Amniotic stem cell (primary cell): ENCODE data around the gene FFAR1.
"Not testable (repeated sequence)": the region's sequence is repeated elsewhere in the genome, so short reads cannot be mapped to it uniquely, and the experiment has no call there.

Experiments
- DNase-seq: peaks from one replicate; lab custom pipeline; 2025; lab: John Stamatoyannopoulos, UW

The FFAR1 gene

GRCh38 chr19:35360880-35361420, 13.2 kb downstream of the FFAR1 start:
- DNase-seq: no peak

DNA sequence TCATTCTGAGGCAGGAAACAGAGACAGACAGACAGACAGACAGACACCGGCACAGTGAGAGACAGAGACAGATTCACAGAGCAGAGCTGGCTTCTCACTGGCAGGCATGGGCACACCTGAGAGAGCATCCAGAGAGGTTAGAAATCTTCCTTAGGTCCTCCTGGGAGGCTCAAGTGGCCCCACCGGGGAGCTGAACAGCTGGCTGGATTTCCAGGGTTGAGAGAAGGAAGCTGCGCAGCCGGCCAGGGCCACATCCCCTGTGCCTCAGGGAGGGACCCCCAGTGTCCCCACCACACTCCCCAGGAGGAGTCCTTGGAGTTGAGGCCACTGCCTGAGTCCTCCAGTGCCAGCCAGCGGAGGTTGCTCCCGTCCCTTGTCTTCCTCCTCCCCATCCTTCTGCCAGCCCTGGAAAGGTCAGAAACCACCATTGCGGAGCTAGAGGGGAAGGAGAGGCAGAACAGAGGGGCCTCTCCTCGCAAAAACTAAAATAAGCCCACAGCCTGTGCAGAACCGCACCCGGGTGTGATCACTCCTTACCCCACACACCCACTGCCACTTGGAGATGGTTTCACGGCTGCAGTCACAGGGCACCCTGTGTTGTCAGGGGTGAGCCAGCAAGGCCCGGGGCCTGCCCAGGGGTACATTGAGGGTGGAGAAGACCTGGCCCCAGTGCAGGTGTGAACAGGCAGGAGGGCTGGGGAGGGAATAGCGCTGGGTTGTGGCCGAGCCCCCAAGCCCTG, 14.7 kb downstream of the FFAR1 start:
- no peak for DNase-seq

GRCh38 chr19:35363001-35363590, 15.4 kb downstream of the FFAR1 start:
- no peak for DNase-seq

- DNase-seq: no peak
Observed at GRCh38 chr19:35363711-35364425, 16.2 kb downstream of the FFAR1 start.

GRCh38 chr19:35365303-35365702, 17.6 kb downstream of the FFAR1 start:
- no peak for DNase-seq

DNA sequence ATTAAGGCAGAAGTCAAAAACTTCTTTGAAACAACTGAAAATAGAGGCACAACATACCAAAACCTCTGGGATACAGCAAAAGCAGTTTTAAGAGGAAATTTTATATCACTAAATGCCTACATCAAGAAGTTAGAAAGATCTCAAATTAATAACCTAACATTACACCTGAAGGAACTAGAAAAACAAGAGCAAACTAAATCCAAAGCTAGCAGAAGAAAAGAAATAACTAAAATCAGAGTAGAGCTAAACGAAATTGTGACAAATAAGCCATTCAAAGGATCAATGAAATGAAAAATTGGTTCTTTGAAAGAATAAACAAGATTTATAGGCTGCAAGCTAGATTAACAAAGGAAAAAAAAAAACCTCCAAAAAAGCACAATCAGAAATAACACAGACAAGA, 20.7 kb downstream of the FFAR1 start:
- no peak for DNase-seq

DNA sequence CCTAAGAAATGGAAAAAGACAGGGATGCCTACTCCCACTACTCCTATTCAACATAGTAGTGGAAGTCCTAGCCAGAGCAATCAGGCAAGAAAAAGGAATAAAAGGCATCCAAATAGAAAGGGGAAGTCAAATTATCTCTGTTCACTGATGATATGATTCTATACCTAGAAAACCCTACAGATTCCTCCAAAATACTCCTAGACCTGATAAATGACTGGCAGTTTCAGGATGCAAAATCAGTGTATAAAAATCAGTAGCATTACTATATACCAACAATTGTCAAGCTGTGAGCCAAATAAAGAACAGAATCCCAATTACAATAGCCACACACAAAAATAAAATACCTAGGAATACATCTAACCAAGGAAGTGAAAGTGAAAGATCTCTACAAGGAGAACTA, 21.8 kb downstream of the FFAR1 start:
- no peak for DNase-seq

DNA sequence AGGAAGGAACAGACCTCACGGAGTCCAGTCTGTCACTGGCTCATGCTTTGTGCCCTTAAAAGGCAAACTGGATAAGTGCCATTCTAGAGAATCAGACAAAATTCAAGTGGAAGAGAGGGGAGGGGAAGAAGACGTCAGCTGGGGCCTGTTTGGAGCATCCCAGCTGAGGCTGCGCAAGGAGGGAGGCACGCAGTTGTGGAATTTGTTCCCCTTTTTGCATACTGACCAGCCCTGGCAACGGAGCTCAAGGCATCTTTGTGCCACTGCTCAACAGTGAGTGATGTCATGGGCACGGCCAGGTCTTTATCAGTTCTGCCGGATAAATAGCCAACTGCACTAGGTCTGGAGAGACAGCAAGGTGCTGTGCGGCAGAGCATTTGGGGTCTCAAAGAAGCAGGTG, 23.0 kb downstream of the FFAR1 start, which contains the start of gene GPR42:
Gene GPR42, plus strand, starts transcription at position 347 of the 400 bp plus-strand sequence. CDS start 292 bp downstream, outside the sequence.
- no peak for DNase-seq

GRCh38 chr19:35373492-35373891, 25.8 kb downstream of the FFAR1 start:
- no peak for DNase-seq

- DNase-seq: not testable (repeated sequence)
Observed at GRCh38 chr19:35374031-35374430, 26.3 kb downstream of the FFAR1 start.

DNA sequence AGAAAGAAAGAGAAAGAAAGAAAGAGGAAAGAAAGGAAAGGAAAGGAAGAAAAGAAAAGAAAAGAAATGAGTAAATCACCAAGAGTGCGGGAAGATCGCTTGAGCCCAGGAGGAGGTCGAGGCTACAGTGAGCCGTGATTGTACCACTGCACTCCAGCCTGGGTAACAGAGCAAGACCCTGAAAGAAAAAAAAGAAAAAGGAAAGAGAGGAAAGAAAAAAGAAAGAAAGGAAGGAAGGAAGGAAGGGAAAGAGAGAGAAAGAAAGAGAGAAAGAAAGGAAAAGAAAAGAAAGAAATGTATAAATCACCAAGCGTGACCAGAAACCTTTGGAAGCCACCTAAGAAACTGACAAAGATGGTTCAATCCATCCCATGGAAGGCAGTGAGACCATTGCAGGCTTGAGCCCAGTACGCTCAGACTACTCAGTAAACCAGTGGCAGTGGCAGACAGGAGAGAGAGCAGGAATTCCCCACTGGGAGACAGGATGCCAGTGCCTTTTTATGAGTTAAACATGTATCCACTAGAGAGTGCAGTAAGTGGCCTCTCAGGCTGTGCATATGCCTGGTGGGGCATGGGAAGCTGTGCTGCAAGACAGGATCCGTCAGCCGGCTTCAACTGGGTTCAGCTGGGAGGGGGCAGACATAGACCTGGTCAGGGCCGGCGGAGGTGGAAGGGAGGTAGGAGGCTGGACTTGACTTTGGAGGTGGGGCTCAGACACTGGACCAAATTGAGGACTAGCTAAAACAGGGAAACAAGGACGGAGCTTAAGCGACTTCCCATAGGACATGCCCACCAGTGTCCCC, 28.0 kb downstream of the FFAR1 start:
- no peak for DNase-seq

GRCh38 chr19:35377656-35378055, 30.0 kb downstream of the FFAR1 start:
- DNase-seq: no peak

GRCh38 chr19:35378356-35378755, 30.7 kb downstream of the FFAR1 start:
- DNase-seq: no peak

GRCh38 chr19:35379545-35379944, 31.8 kb downstream of the FFAR1 start:
- not testable (repeated sequence) for DNase-seq

GRCh38 chr19:35379992-35380391, 32.3 kb downstream of the FFAR1 start:
- no peak for DNase-seq

GRCh38 chr19:35380450-35381124, 32.9 kb downstream of the FFAR1 start:
- DNase-seq: no peak

DNA sequence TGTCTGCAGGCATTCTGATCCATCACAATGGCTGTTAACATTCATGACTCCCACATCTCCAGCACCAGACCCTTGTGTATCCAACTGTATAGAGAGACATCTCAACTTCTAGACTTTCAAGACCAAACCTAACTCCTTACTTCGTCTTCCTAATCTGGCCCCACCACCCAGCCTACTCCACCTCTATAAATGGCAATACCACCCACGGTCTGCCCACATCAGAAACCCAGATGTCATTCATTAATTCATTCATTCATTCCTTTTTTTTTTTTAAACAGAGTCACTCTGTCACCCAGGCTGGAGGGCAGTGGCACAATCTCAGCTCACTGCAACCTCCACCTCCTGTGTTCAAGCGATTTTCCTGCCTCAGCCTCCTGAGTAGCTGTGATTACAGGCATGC, 33.6 kb downstream of the FFAR1 start:
- no peak for DNase-seq

DNA sequence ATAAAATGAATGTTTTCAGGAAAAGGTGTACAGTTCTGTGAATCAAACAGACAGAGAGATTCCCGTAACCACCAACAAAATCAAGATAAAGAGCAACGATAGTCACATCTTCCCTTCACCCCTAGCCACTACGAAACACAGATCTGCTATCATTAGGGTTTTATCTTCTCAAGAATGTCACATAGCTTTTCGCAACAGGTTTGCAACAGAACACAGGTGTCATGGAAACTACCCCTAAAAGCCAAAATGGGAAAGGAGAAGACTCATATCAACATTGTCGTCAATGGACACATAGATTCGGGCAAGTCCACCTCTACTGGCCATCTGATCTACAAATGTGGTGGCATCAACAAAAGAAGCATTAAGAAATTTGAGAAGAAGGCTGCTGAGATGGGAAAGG, 34.2 kb downstream of the FFAR1 start:
- DNase-seq: no peak

DNA sequence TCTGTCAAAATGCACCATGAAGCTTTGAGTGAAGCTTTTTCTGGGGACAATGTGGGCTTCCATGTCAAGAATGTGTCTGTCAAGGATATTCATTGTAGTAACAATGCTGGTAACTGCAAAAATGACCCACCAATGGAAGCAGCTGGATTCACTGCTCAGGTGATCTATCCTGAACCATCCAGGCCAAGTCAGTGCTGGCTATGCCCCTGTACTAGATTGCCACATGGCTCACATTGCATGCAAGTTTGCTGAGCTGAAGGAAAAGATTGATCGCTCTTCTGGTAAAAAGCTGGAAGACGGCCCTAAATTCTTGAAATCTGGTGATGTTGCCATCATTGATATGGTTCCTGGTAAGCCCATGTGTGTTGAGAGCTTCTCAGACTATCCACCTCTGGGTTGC, 35.8 kb downstream of the FFAR1 start:
- DNase-seq: no peak

GRCh38 chr19:35388277-35389054, 40.8 kb downstream of the FFAR1 start:
- no peak for DNase-seq
